ENCODE data around the gene DES.
A peak's percentile ranks its signal among the peaks of the same experiment; 100 is the strongest.
"Not testable (repeated sequence)": the region's sequence is repeated elsewhere in the genome, so short reads cannot be mapped to it uniquely, and the experiment has no call there.

Gene DES

GRCh38 chr2:219398721-219399363 lies 19.3 kb upstream of the DES start:
- no peak for DNase-seq (ENCODE audit: low read depth)
- H3K4me3 ChIP-seq (ENCODE audit: low read depth, low read length) = no peak overlapping the region

DNA sequence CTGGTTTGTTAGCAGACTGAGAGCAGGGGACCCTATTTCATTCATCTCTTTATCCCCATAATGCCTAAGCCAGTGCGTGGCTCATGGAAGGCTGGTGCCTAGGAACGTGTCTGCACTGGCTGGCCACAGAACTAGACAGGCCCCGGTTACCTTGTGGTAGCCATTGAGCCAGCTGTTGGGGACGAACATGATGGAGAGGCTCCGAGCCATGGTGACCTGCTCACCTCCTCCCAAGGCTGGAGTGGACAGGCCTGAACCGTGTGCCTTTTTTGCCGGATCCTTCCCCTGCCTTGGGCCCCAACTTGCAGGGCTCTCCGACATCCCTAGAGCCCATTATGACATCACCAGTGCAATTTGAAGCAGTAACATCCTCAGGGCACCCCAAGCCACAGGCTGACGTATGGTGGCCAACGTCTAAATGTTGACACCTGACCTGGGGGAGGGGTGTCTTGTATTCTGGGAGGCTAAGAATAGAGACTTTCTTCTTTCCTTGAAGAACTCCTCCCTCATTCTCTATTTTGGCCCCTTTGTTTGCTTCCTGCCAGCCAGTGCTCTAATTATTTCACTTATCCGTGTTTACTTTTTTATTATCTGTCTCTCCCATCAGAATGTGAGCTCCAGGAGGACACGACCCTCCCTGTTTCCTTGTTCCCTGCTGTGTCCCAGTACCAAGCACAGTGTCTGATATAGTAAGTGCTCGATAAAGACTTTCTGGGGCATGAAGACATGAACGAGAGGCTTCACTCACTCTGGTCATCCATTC lies 18.3 kb upstream of the DES start:
- DNase-seq (ENCODE audit: low read depth) = no peak
- no peak overlapping the region for H3K4me3 ChIP-seq (ENCODE audit: low read depth, low read length)

GRCh38 chr2:219400562-219400961 lies 17.6 kb upstream of the DES start:
- no peak for DNase-seq (ENCODE audit: low read depth)
- no peak overlapping the region for H3K4me3 ChIP-seq (ENCODE audit: low read depth, low read length)

GRCh38 chr2:219401606-219402005 lies 16.6 kb upstream of the DES start:
- DNase-seq (ENCODE audit: low read depth) = no peak
- no peak overlapping the region for H3K4me3 ChIP-seq (ENCODE audit: low read depth, low read length)

- H3K4me3 ChIP-seq (ENCODE audit: low read depth, low read length) = no peak overlapping the region
- DNase-seq (ENCODE audit: low read depth) = peak; percentile 53
These were observed 15.3 kb upstream of the DES start for GRCh38 chr2:219402665-219403515.

- no peak overlapping the region for H3K4me3 ChIP-seq (ENCODE audit: low read depth, low read length)
These were observed 14.3 kb upstream of the DES start for GRCh38 chr2:219403861-219404260.

DNA sequence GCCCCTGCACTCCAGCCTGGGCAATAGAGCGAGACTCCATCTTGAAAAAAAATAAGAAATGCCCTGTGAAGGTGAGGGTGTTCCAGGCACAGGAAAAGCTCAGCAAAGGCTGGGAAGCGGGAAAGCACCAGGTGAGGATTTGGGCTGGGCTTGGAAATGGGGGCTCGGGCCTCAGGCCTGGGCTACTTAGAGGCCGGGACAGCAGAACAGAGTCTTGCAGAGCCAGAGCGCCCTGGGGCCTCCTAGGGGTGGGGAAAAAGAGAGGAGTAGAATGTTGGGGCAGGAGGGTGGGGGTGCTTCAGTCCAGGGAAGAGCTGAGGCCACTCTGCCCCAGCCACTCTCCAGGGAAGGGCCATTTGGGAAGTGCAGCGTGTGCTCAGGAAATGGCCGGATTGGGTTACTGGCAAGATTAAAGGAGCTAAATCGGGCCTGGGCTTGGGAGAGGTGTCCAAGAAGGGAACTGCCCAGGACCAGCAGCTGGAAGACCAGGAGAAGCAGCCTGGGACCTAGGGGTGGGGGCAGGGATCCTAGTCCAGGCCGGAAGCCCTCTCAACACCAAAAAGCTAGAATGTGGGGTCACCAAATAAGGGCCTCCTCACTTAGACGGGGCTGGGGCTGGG lies 13.8 kb upstream of the DES start:
- no peak for DNase-seq (ENCODE audit: low read depth)

More at GRCh38 chr2:219403861-219404260, 14.3 kb upstream of the DES start:
- no peak for DNase-seq (ENCODE audit: low read depth)

DNA sequence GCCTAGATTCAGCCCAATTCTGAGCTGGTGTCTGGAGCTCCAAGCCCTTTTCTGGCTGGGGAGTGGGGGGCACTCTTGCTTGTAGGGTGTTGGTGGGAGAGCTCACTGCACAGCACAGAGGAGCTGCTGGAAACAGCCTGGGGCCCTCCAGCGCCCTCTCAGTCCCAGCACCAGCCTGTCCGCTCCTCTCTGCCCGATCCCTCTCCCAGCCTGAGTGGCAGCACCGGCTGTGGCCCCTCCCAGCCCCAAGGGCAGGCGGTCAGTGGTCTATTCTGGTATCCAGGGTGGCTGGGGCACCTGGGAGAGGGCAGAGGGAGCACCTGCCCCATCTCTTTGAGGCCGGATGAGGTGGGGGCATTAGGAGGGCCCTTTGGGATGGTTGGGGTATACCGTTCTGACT lies 13.2 kb upstream of the DES start:
- DNase-seq (ENCODE audit: low read depth) = no peak
- H3K4me3 ChIP-seq (ENCODE audit: low read depth, low read length) = no peak overlapping the region

More for the DNA sequence above, 13.8 kb upstream of the DES start:
- H3K4me3 ChIP-seq (ENCODE audit: low read depth, low read length) = no peak overlapping the region

- no peak overlapping the region for H3K4me3 ChIP-seq (ENCODE audit: low read depth, low read length)
- no peak for DNase-seq (ENCODE audit: low read depth)
These were observed 12.7 kb upstream of the DES start for GRCh38 chr2:219405451-219405850.

GRCh38 chr2:219405958-219406860 lies 12.0 kb upstream of the DES start:
- no peak for DNase-seq (ENCODE audit: low read depth)

GRCh38 chr2:219406861-219407230 lies 11.3 kb upstream of the DES start:
- peak; percentile 81 for DNase-seq (ENCODE audit: low read depth)
- no peak overlapping the region for H3K4me3 ChIP-seq (ENCODE audit: low read depth, low read length)

More at GRCh38 chr2:219405958-219406860, 12.0 kb upstream of the DES start:
- no peak overlapping the region for H3K4me3 ChIP-seq (ENCODE audit: low read depth, low read length)

- DNase-seq (ENCODE audit: low read depth) = not testable (repeated sequence)
These were observed 10.8 kb upstream of the DES start for GRCh38 chr2:219407343-219407742.

GRCh38 chr2:219408204-219408603 lies 10.0 kb upstream of the DES start:
- DNase-seq (ENCODE audit: low read depth) = no peak
- H3K4me3 ChIP-seq (ENCODE audit: low read depth, low read length) = no peak overlapping the region

More at GRCh38 chr2:219407343-219407742, 10.8 kb upstream of the DES start:
- H3K4me3 ChIP-seq (ENCODE audit: low read depth, low read length) = not testable (repeated sequence)

GRCh38 chr2:219408631-219409030 lies 9.5 kb upstream of the DES start:
- DNase-seq (ENCODE audit: low read depth) = no peak
- no peak overlapping the region for H3K4me3 ChIP-seq (ENCODE audit: low read depth, low read length)

DNA sequence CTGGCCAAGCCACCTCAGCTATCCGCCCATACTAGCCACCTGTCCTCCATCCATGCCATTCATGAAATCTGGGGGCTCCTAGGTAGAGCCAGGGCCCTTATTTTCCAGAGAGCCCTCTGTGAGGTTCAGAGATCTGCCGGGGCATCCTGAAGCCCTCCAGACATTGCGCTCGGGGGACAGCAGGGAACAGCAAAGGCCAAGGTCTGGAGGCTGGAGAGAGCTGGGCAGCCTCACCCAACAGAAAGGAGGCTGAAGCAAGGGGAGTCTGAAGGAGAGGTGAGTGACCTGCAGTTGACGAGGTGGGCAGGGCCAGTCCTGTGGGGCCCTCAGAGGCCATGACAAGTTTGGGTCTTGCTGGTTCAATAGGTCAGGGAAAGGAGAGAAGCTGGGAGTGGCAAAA lies 8.6 kb upstream of the DES start:
- no peak for DNase-seq (ENCODE audit: low read depth)
- H3K4me3 ChIP-seq (ENCODE audit: low read depth, low read length) = no peak overlapping the region

DNA sequence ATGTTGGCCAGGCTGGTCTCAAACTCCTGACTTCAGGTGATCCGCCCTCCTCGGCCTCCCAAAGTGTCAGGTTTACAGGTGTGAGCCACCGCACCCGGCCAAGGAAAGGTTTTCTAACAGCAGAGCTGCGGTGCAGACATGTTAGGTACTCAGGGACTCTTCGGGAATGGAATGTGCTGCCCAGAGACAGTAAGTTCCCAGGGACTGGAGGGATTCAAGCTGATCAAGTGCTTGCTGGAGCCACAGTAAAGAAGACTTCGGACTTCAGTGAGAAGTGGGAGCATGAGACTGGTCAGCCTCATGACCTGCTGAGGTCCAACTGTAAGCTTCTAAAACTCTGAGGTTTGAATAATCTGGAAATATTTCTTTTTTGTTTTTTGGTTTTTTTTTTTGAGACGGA lies 7.8 kb upstream of the DES start:
- H3K4me3 ChIP-seq (ENCODE audit: low read depth, low read length) = no peak overlapping the region
- no peak for DNase-seq (ENCODE audit: low read depth)

DNA sequence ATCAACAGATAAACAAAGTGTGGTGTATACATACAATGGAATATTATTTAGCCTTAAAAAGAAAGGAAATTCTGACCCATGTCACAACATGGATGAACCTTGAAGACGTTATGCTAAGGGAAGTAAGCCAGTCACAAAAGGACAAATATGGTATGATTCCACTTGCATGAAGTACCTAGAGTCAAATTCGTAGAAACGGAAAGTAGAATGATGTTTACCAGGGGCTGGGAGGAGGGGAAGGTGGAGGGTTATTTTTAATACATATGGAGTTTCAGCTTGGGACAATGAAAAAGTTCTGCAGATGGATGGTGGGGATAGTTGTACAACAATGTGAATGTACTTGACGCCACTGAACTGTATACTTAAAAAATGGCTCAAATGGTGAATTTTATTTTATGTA lies 3.3 kb upstream of the DES start:
- H3K4me3 ChIP-seq (ENCODE audit: low read depth, low read length) = no peak overlapping the region
- DNase-seq (ENCODE audit: low read depth) = no peak

GRCh38 chr2:219415580-219416234 lies 2.5 kb upstream of the DES start:
- DNase-seq (ENCODE audit: low read depth) = no peak
- H3K4me3 ChIP-seq (ENCODE audit: low read depth, low read length) = no peak overlapping the region
